NCI-H460 (cell line): Measurements from ENCODE around the gene PCBP4. TPM values are rescaled to one million over a fixed set of nuclear protein-coding genes. Genes with fewer than 3 reads are reported as not detected.

Experiments used
- DNase-seq: peaks from one replicate; pipeline ENCODE4 v3.0.0-alpha.2; 2016; ENCODE audit warnings: low read depth; ENCODE audit errors: extremely low read depth
- total RNA-seq: library from RNA; depleted of rRNA; stranded (reverse); fragments of >200 nt; shearing (Covaris generic); gene quantifications from 2 replicates; pipeline ENCODE4 v1.2.3, GENCODE V29; 2014

PCBP4 gene
- total RNA-seq, 1 experiment from 2014 or later = 7.5 TPM

DNA sequence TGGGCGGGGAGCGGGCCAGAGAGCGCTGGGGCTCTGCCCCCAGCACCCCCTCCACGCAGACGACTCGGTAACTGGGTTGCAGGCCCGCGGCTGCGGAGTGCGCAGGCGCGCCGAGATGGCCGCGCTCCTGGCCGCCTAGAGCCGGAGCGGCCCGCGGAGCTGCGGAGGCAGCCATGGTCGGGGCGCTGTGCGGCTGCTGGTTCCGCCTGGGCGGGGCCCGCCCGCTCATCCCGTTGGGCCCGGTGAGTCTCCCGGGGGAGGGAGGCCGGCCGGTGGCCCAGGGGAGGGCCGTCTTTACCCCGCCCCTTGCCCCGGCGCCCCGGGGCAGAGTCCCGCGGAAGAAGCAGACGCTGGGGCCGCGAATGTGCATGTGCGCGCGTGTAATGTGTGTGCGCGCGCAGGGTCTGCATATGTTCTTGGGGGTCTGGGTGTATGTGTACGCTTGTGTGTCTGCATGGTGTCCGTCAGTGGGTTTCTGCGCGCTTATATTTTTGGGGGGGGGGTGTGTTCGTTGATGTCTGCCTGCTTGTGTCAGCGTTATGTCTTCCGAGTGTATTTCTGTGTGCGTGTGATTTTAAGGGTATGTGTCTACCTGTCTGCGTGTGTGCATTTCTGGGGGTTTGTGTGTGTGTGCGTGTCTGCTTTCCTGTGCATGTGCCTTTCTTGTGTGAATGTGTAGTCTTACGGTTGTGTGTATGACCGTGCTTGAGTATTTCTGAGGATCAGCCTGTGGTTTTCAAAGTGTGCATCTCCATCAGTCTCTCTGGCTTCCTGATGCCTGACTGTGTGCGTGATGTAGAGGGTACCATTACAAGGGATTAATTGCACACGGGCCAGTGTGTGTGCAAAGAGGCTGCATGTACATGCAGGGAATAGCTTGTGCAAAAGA, 8.0 kb upstream of the PCBP4 start, which contains the start of gene ABHD14A:
Gene ABHD14A (plus strand): TSS at position 102 of the 889 bp plus-strand sequence. CDS start 72 bp downstream, at position 174.
- peak; percentile 44 for DNase-seq

GRCh38 chr3:51974277-51974962, 7.2 kb upstream of the PCBP4 start:
- DNase-seq = no peak

- DNase-seq = no peak
Measured at GRCh38 chr3:51971350-51971749, 4.1 kb upstream of the PCBP4 start.

DNA sequence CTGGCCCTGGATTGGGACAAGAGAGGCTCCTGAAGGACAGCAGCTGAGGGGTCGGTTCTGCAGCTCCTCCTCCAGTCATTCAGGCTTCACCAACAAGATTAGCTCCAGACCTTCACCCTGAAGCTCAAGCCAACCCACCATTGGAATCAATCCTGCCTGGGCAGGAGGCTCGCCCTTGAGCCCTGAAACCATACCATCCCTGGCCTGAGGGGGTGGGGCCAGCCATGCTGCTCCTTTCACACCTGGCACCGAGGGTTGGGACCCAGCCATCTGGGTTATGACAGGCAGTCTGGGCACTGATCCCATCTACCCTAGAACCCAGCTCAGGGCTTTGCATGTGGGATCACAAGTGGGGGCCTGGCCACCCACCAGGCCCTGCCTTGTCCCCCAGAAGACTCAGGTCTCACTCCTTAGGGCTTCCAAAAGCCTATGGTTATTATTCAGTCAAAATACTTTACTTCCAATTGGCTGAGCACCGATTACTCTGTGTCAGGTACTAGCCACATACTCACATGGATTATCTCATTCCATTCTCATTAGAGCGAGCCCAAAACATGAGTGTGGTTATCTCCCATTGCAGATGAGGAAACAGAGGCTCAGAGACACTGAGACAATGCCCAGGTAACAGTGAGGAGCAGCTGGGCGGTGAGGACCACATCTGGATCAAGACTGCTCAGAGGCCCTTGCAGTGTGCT, 3.5 kb upstream of the PCBP4 start:
- no peak for DNase-seq

DNA sequence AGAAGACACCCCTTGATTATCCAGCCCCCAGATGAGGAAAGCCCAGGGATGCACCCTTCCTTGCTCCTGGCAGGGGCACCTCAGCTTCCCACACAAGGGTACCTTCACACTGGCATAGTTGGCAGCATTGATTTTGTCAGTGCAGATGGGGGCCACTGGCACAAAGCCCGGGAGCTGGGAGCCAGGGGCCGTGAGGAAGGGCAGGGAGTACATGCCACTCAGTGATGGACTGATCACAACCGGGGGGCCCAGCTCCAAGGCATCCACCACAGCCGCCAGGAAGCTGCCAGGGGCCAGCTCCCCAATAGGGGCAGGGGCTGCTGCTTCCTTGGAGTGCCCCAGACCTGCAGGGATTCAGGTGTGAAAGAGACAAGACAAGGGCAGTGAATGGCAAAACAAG, 2.6 kb upstream of the PCBP4 start:
- no peak for DNase-seq

GRCh38 chr3:51968883-51969678, 1.8 kb upstream of the PCBP4 start:
- DNase-seq = no peak

- DNase-seq = no peak
Measured at GRCh38 chr3:51968170-51968775, 1.0 kb upstream of the PCBP4 start.

DNA sequence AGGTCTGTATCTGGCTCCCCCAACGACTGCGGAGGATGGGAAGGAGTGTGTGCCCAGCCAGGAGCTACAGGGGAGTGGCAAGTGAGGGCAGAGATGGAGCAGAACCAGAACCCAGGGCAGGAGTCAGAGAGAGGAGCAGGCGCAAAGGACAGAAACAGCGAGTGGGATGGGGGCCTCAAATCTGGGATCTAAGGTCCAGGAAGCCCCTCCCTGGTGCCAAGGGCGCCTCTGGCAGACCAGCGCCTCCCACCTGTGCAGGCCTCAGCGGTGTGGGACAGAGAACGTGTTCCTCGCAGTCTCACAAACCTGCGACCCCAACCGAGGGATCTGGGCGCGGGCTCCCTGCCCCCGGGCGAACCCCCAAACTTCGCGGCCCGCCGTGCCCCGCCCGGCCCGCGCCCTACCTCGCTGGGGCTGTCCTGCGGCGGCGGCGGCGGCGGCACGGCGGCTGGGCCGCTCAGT, 301 bp downstream of the PCBP4 start:
- DNase-seq = no peak

DNA sequence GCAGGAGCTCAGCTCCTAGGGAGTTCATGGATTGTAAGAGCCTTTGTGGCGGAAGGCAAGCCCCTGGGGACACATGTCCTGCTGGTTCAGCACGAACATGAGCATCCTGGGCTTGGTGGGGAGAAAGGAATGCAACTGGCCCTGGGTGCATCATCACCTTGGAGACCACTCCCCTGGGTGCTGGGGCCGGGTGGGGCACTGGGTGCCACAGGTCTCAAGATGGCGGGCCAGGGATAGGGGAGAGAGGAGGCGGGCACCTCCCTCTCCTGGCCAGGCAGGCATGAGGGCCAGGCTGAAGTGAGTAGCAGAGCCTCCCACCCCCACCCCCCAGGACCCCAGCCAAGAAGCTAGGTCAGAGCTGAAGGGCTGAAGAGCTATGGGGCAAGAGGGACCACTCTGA, 768 bp downstream of the PCBP4 start:
- no peak for DNase-seq

- DNase-seq = no peak
Measured at GRCh38 chr3:51966016-51966415, 1.2 kb downstream of the PCBP4 start.

GRCh38 chr3:51964521-51964920, 2.7 kb downstream of the PCBP4 start:
- DNase-seq = no peak

DNA sequence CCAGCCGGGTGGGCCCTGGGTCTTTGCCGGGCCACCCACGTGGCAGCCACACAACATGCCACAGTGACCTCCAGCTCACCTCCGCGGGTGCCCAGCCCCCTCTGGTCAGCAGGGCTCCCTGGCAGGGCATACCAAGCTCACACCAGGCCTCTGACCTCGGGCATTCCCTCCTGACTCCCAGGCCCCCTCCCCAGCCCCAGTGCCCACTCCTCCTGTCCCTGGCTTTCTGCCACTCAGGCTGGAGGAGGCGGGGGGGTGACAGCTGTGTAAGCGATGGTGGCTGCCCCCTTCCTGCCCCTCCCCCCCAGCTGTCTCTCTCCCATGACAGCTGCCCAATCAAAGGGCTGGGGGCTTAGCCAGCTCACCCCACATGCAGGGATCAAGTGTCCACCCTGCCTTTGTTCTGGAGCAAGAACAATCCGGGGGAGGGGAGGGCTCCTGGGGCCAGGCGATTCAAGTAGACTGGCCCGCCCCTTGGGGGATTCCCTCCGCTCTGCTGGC, 3.3 kb downstream of the PCBP4 start:
- no peak for DNase-seq

DNA sequence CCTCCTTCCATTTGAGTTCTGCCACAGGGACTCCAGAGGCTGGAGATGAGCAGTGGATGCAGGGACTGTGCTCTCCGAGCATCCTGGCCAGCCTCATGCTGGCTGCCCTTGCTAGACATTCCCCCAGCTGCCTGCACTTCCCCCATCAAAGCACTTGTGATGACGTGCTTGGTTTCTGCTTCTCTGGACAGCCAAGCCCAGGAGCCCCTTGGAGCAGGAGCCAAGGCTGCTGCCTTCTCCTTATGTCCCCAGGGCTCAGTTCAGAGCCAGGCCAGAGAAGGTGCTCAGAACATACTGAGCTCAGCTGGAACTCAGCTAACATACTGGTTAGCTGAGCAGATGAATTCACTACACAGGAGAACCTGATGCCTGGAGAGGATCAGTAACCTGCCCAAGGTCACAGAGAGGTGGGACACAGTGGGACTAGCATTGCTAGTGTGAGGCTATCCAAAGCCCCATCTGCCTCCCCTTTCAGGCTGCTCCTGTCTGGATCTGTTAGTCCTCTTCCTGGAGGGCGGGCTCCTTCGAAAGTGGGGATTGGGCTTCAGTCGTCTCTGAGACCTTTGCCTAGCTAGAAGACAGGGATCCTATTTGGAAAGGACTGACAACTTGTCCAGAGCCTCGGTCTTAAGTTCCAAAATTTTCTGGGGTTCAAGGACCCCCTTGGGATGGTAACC, 4.3 kb downstream of the PCBP4 start:
- no peak for DNase-seq

- DNase-seq = no peak
Measured at GRCh38 chr3:51961602-51962569, 5.4 kb downstream of the PCBP4 start.

GRCh38 chr3:51961011-51961410, 6.2 kb downstream of the PCBP4 start:
- DNase-seq = no peak

DNA sequence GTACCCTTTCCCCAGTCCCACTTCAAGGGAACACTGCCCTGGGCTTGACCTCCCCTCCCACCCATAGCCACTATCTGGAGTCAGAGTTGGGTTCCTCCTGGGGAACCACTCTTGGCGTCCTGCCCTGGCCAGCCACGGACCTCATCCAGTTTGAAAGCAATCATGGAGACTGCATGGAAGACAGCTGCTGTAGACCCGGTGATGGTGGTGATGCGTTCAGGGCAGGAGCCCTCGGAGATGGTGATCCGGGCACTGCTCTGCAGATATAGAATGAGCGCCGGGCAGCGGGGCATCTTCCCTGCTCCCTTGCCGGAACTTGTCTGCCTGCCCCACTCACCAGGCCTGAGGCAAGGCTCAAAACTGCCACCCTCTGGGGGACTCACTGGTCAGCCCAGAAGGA, 6.9 kb downstream of the PCBP4 start:
- no peak for DNase-seq

DNA sequence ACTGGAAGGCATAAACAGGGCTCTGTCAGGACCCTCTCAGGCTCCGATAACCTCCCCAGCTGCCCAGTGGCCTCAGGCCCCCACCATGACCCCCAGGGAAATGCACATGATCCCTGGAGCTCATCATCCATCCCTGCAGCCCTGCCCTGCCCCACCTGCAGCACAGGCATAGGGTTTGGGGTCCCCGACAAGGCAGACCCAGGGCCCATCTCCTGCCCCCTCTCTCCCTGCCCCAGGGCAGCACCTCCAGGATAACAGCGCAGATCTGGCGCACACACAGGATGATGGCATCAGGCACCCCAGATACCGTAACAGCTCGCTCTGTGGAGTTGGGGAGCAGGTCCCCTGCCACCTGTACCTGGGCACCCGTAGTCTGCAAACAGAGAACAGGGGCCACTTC, 7.6 kb downstream of the PCBP4 start:
- no peak for DNase-seq
